Uterus (tissue), 4 donors: Measurements from ENCODE around the gene VPS52. TPM values are rescaled to one million over a fixed set of nuclear protein-coding genes. Genes with fewer than 3 reads are reported as not detected.

Source experiments
- DNase-seq, 2 donors: peaks; one replicate each; pipeline ENCODE4 v3.0.0-alpha.2; 2019 to 2020
- H3K27ac ChIP-seq, 2 donors: fragments of 200-600 bp; sonication (generic); 1 replicate in 1 of 2; 2 replicates in 1 of 2; pipeline ENCODE4 v1.5.1; 2016 to 2018
- H3K27me3 ChIP-seq, 2 donors: fragments of 200-600 bp; sonication (generic); one replicate each; pipeline ENCODE4 v1.5.1; 2018 to 2019; ENCODE audit warnings: control low read depth in 1 of 2
- H3K36me3 ChIP-seq, 2 donors: fragments of 200-600 bp; sonication (generic); one replicate each; pipeline ENCODE4 v1.5.1; 2019; ENCODE audit warnings: control low read depth in 1 of 2
- H3K4me1 ChIP-seq, 2 donors: fragments of 200-600 bp; sonication (generic); one replicate each; pipeline ENCODE4 v1.5.1; 2018 to 2019; ENCODE audit warnings: control low read depth in 1 of 2
- H3K4me3 ChIP-seq, 2 donors: fragments of 200-600 bp; sonication (generic); 1 replicate in 1 of 2; 2 replicates in 1 of 2; pipeline ENCODE4 v1.5.1; 2018 to 2019; ENCODE audit warnings: mild to moderate bottlenecking in 1 of 2
- H3K9me3 ChIP-seq, 2 donors: fragments of 200-600 bp; sonication (generic); one replicate each; pipeline ENCODE4 v1.5.1; 2019; ENCODE audit warnings: control low read depth in 1 of 2
- POLR2A ChIP-seq, 2 donors: fragments of 450-650 bp; IDR thresholded peaks; one replicate each; pipeline ENCODE4 v1.6.1; 2016; ENCODE audit warnings: antibody characterized with exemption in 2 of 2, mild to moderate bottlenecking in 1 of 2, moderate library complexity in 1 of 2
- intact Hi-C: fragments of 100-400 bp; cut with DNase I; formaldehyde crosslinking; loops from one replicate; pipeline ENCODE4 v1.15.1; 2023; ENCODE audit warnings: low total_unique reads
- total RNA-seq, 4 donors: library from RNA; depleted of rRNA in 3 of 4; stranded (reverse); fragments of >200 nt in 3 of 4; gene quantifications; one replicate each; pipeline versions ENCODE4 v1.1.0 to v1.2.4, GENCODE V29; 2014 to 2023
- TF ChIP-seq, protein P1 (sequence below), 4 experiments: fragments of 200-600 bp in 2 of 4; fragments of 450-650 bp in 2 of 4; sonication (generic) in 2 of 4; IDR thresholded peaks; one replicate each; pipeline ENCODE4 v1.5.1; 2016 to 2019; ENCODE audit warnings: antibody characterized with exemption in 4 of 4, mild to moderate bottlenecking in 2 of 4, moderate library complexity in 1 of 4
- donor health status: DM: yes; HTN: yes; CAD: no.

The VPS52 gene
- total RNA-seq, 4 donors from 2014 or later = 12.8 to 58.4 (median 37.5) TPM

DNA sequence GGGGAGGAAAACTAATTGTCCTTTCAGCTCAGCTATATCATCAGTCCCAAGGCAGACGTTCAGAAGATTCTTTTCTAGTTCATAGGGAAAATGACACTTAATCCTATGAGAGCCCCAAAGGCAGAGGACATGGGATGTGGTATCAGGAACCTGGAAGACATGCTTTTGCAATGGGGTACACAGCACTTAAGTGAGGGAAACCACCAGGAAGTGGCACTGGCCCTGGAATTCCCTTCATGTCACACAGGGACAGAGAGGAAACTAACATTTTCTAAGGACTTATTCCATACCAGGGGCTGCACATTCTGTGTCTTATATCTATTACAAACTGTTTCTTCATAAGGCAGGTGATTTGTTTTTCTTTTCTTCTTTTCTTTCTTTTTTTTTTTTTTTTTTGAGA lies 28.2 kb downstream of the VPS52 start:
- no peak for DNase-seq
- intact Hi-C loops = no loop called here
- H3K27ac ChIP-seq = no peak overlapping the region
- H3K4me3 ChIP-seq = no peak overlapping the region
- H3K36me3 ChIP-seq = no peaks in the 10 kb centered on the region
- TF ChIP-seq, protein P1, sequence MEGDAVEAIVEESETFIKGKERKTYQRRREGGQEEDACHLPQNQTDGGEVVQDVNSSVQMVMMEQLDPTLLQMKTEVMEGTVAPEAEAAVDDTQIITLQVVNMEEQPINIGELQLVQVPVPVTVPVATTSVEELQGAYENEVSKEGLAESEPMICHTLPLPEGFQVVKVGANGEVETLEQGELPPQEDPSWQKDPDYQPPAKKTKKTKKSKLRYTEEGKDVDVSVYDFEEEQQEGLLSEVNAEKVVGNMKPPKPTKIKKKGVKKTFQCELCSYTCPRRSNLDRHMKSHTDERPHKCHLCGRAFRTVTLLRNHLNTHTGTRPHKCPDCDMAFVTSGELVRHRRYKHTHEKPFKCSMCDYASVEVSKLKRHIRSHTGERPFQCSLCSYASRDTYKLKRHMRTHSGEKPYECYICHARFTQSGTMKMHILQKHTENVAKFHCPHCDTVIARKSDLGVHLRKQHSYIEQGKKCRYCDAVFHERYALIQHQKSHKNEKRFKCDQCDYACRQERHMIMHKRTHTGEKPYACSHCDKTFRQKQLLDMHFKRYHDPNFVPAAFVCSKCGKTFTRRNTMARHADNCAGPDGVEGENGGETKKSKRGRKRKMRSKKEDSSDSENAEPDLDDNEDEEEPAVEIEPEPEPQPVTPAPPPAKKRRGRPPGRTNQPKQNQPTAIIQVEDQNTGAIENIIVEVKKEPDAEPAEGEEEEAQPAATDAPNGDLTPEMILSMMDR (IDR thresholded peaks at IDR 0.05) = no peak
- no peak for TF ChIP-seq POLR2A (IDR thresholded peaks at IDR 0.05)
- H3K9me3 ChIP-seq = no peaks in the 10 kb centered on the region
- no peaks in the 10 kb centered on the region for H3K4me1 ChIP-seq
- no peaks in the 10 kb centered on the region for H3K27me3 ChIP-seq

DNA sequence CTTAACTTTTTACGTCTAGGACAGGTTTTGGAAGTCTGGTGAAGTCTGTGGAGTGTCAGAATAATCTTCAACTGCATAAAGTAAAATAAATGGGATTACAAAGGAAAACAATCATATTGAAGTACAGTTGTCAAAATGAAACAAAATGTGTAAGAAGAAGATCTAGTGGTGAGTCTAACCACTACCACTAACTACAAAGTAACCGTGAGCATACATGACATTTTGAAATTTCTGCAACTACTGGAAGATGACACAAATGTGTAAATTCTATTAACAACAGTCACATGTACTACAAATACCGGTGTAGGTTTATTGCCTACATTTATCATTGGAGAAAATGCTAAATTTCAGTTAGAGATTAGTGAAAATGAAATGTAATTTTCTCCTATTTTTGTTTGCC lies 29.7 kb downstream of the VPS52 start:
- no peaks in the 10 kb centered on the region for H3K9me3 ChIP-seq
- no peak overlapping the region for H3K27ac ChIP-seq
- H3K36me3 ChIP-seq = no peaks in the 10 kb centered on the region
- TF ChIP-seq POLR2A (IDR thresholded peaks at IDR 0.05) = no peak
- TF ChIP-seq, protein P1 (IDR thresholded peaks at IDR 0.05) = no peak
- H3K4me1 ChIP-seq = no peaks in the 10 kb centered on the region
- no peak overlapping the region for H3K4me3 ChIP-seq
- DNase-seq = no peak
- intact Hi-C loops = no loop called here
- no peaks in the 10 kb centered on the region for H3K27me3 ChIP-seq

DNA sequence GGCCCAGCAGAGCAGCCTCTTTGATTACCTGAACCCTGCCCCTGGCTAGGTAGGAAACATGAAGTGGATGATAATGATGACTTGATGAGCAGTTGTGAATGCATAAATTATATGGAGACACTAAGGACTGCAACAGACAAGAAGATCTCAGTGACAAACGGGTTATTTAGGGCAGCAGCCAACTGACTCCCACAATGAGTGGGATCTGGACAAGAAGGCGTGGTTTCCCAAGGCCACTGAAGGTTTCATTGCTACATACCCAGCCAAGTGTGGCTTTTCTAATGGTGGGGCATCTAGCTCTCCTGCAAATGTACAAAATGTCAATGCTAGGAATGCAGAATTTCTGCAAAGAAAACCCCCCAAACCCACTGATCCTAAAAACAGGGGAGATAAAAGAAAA lies 33.9 kb downstream of the VPS52 start:
- Histone ChIP-seq H3K9me3 (no peaks in the 10 kb centered on the region), H3K36me3 (no peaks in the 10 kb centered on the region), H3K27ac (no peak overlapping the region), H3K27me3 (no peaks in the 10 kb centered on the region), H3K4me3 (no peak overlapping the region), H3K4me1 (no peaks in the 10 kb centered on the region)
- intact Hi-C loops = no loop called here
- TF ChIP-seq, protein P1 (IDR thresholded peaks at IDR 0.05) = no peak
- TF ChIP-seq POLR2A (IDR thresholded peaks at IDR 0.05) = no peak
- DNase-seq = no peak

DNA sequence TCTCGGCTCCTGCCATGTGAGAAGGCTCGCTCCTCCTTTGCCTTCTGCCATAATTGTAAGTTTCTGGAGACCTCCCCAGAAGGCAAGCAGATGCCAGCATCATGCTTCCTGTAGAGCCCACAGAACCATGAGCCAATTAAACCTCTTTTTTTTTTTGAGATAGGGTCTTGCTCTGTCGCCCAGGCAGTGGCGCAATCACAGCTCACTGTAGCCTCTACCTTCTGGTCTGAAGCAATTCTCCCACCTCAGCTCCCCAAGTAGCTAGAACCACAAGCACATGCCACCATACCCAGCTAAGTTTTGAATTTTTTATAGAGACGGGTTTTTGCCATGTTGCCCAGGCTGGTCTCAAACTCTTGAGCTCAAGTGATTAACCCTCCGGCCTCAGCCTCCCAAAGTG lies 34.8 kb downstream of the VPS52 start:
- H3K27me3 ChIP-seq = no peaks in the 10 kb centered on the region

GRCh38 chr6:33236328-33236727 lies 35.3 kb downstream of the VPS52 start:
- no peaks in the 10 kb centered on the region for H3K27me3 ChIP-seq
- TF ChIP-seq POLR2A (IDR thresholded peaks at IDR 0.05) = no peak
- TF ChIP-seq, protein P1 (IDR thresholded peaks at IDR 0.05) = no peak
- no peaks in the 10 kb centered on the region for H3K4me1 ChIP-seq
- H3K27ac ChIP-seq = no peak overlapping the region
- DNase-seq = no peak
- H3K4me3 ChIP-seq = no peak overlapping the region
- no peaks in the 10 kb centered on the region for H3K9me3 ChIP-seq
- intact Hi-C loops = no loop called here
- no peaks in the 10 kb centered on the region for H3K36me3 ChIP-seq

More for the DNA sequence above, 34.8 kb downstream of the VPS52 start:
- no peaks in the 10 kb centered on the region for H3K9me3 ChIP-seq
- no peak for TF ChIP-seq POLR2A (IDR thresholded peaks at IDR 0.05)
- TF ChIP-seq, protein P1 (IDR thresholded peaks at IDR 0.05) = no peak
- H3K4me3 ChIP-seq = no peak overlapping the region
- no peaks in the 10 kb centered on the region for H3K36me3 ChIP-seq
- intact Hi-C loops = no loop called here
- no peak overlapping the region for H3K27ac ChIP-seq
- no peaks in the 10 kb centered on the region for H3K4me1 ChIP-seq
- no peak for DNase-seq
